NB4 (cell line): ENCODE data around the gene OR2S2.

ENCODE experiments used
- DNase-seq: peaks from one replicate; pipeline ENCODE4 v3.0.0; 2010; ENCODE audit warnings: low read depth
- H3K4me3 ChIP-seq: one replicate; pipeline ENCODE4 v1.5.1; 2011; ENCODE audit warnings: mild to moderate bottlenecking, low read depth, low read length, moderate library complexity
- MYC ChIP-seq: IDR thresholded peaks from 2 replicates; pipeline ENCODE4 v1.6.1; 2011; ENCODE audit warnings: low read depth, low read length
- POLR2A ChIP-seq: IDR thresholded peaks from 2 replicates; pipeline ENCODE4 v1.6.1; 2011; ENCODE audit warnings: mild to moderate bottlenecking; ENCODE audit not compliant: insufficient read length; ENCODE audit errors: extremely low read depth
- TF ChIP-seq, protein P1 (sequence below): IDR thresholded peaks from 2 replicates; pipeline ENCODE4 v1.6.1; 2011; ENCODE audit warnings: low read depth, low read length
- TF ChIP-seq, protein P2 (sequence below): IDR thresholded peaks from one replicate; pipeline ENCODE4 v1.5.1; 2012; ENCODE audit warnings: low read depth, low read length

The OR2S2 gene

DNA sequence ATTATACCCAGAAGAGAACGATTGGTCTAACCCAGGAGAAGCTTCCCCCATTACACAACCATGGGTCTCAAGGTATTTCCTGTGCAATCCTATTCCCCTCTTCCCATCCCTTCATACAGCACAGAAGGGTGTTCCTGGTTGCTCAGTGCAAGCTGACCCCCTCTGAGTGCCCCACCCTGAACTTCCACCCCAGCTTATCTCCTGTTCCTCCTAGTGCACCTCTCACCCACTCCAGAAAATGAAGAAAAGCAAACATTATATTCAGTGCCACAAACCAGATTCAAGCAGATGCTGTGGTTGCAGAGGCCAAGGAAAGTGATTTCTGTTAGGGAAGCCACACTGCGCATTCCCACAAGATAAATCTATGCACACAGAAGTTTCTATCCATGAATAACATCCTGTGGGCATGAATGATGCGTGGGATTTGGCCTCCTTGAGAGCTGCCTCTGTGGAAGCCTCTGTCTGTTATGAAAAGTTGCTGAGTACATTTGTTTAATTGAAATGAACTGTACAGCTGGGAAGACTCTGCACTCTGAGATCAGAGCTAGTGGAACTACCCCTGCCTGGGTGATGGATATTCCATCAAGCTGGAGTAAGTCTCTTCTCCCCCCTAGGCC lies 2.2 kb upstream of the OR2S2 start:
- DNase-seq, result no peak
- H3K4me3 ChIP-seq, result no peak overlapping the region
- no peak for TF ChIP-seq MYC
- TF ChIP-seq, protein P1, sequence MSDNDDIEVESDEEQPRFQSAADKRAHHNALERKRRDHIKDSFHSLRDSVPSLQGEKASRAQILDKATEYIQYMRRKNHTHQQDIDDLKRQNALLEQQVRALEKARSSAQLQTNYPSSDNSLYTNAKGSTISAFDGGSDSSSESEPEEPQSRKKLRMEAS, result no peak
- TF ChIP-seq POLR2A, result no peak
- TF ChIP-seq, protein P2, sequence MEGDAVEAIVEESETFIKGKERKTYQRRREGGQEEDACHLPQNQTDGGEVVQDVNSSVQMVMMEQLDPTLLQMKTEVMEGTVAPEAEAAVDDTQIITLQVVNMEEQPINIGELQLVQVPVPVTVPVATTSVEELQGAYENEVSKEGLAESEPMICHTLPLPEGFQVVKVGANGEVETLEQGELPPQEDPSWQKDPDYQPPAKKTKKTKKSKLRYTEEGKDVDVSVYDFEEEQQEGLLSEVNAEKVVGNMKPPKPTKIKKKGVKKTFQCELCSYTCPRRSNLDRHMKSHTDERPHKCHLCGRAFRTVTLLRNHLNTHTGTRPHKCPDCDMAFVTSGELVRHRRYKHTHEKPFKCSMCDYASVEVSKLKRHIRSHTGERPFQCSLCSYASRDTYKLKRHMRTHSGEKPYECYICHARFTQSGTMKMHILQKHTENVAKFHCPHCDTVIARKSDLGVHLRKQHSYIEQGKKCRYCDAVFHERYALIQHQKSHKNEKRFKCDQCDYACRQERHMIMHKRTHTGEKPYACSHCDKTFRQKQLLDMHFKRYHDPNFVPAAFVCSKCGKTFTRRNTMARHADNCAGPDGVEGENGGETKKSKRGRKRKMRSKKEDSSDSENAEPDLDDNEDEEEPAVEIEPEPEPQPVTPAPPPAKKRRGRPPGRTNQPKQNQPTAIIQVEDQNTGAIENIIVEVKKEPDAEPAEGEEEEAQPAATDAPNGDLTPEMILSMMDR, result no peak

DNA sequence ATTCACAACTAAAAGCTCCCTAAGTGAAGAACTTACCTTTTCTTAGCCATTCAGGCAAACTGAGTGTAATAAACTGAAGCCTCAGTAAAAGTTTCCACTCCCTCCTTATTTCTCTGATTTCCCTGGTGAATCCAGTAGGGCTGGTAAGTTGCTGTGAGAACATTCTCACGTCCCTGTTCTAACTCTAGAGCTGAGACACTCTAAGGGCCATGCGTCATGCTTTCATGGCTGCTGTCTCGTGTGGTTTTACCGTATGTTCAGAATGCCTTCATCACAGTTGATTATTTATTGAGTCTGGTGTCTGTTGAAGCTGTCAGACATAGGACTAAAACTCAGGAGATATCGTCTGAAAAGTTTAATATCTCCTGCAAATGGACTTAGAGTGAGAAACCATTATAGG lies 1.3 kb downstream of the OR2S2 start:
- no peak for DNase-seq
- TF ChIP-seq, protein P1, result no peak
- TF ChIP-seq, protein P2, result no peak
- TF ChIP-seq POLR2A (no peak), MYC (no peak)
- H3K4me3 ChIP-seq, result no peak overlapping the region

DNA sequence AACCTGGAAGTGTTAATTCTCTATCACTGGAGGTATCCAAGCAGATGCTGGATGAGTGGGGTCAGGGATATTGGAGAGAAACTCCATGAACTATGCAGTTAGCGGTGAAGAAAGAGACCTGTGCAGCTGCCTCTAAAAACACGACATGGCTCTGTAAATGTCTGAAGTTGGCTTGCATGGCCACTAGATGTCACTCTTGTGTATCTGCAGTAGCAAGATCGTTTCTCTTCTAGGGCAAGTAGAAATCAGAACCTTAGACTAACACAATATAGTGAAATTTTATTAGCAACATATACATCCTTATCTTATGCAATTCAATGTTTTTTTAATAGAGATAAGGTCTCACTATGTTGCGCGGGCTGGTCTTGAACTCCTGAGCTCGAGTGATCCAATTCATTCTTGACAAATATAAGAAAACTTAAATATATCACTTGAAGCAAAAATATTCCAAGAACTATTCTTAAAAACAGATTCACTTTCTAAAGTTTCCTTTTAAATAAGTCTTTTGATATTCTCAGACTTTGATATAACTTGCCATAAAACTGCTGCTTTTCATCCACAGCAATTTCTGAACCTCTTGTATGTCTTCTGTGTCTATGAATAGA lies 2.9 kb downstream of the OR2S2 start:
- TF ChIP-seq, protein P1, result no peak
- TF ChIP-seq, protein P2, result peak; percentile 57
- H3K4me3 ChIP-seq, result no peak overlapping the region
- DNase-seq, result peak; percentile 67

DNA sequence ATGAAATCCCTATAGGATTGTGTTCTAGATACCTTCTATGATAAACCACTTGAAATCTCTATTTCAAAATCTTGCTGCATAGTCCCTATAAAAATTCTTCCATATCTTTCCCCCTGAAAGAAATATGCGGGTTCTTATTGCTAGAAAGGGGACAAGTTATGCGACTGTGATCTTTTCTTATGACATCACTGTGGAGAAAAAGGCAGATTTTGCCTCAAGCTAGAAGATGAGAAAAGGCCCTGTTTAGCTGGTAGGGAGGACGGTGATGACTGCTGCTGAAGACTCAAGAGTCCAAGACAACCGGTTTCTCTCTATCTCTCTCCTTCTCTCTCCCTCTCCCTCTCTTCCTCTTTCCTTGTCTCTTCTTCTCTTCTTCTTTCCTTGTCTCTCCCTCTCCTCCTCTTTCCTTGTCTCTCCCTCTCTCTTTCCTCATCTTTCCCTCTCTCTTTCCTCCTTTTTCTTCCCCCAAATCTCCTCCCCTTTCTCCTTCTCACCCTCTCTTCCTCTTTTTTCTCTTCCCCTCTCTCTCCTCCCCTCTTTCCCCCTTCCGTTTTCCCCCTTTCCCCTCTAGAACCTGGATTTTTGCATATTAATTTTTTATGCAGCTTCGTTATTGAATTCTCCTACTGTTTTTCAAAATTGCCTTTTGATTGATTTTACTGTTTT lies 5.3 kb downstream of the OR2S2 start:
- DNase-seq, result no peak
- no peak overlapping the region for H3K4me3 ChIP-seq
- TF ChIP-seq MYC (no peak), POLR2A (no peak)
- TF ChIP-seq, protein P1, result no peak
- TF ChIP-seq, protein P2, result no peak

DNA sequence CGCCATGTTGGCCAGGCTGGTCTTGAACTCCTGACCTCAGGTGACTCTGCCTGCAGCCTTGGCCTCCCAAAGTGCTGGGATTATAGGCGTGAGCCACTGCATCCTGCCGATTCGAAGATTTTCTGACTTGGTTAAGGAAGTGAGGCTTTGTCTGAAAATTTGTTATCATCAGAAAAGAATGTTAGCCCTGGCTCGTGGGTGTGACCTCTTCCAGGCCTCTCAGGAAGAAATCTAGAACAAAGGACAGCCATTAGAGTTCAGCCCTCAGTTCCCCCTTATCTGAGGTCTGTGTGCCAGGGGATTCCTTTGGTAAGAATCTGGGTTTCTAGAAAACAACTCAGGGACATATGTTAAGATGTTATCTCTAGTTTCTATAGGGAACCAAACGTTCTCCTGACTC lies 6.2 kb downstream of the OR2S2 start:
- no peak for DNase-seq
- TF ChIP-seq MYC, result no peak
- TF ChIP-seq, protein P2, result no peak
- no peak for TF ChIP-seq POLR2A
- TF ChIP-seq, protein P1, result no peak
- H3K4me3 ChIP-seq, result no peak overlapping the region
